Renal pelvis (tissue), 4 donors: ENCODE data around the gene IL17F. TPM values are rescaled to one million over a fixed set of nuclear protein-coding genes. Genes with fewer than 3 reads are reported as not detected.
A peak's percentile ranks its signal among the peaks of the same experiment; 100 is the strongest.
"Not testable (repeated sequence)": the region's sequence is repeated elsewhere in the genome, so short reads cannot be mapped to it uniquely, and the experiment has no call there.

ENCODE experiments used
- DNase-seq: peaks from one replicate; pipeline ENCODE4 v3.0.0-alpha.2; 2013
- polyA plus RNA-seq, 3 donors: library from polyadenylated mRNA; unstranded; fragments of 120-200 nt; gene quantifications; one replicate each; pipeline ENCODE4 v1.2.1, GENCODE V29; 2013; ENCODE audit not compliant: insufficient read length in 3 of 3

IL17F gene
- polyA plus RNA-seq, 3 donors = 0.27 to 0.53 (median 0.36) TPM

DNA sequence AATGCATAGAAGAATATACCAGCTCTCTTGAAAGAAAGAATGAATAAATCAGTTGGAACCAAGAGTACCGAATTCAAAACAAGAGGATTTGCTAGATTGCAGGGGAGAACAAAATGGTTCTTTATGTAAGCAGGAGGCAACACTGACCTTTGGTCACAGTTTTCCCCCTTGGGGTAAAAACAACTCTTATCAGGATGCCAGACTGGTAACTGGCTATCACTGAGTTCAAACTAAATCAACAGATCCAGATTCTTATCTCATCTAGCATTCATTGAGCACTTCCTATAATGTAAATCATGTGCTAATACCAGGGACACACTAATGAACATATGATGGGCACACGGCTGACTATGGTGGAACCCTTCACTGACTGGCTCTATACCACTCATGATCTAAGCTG, 4.8 kb upstream of the IL17F start:
- no peak for DNase-seq

DNA sequence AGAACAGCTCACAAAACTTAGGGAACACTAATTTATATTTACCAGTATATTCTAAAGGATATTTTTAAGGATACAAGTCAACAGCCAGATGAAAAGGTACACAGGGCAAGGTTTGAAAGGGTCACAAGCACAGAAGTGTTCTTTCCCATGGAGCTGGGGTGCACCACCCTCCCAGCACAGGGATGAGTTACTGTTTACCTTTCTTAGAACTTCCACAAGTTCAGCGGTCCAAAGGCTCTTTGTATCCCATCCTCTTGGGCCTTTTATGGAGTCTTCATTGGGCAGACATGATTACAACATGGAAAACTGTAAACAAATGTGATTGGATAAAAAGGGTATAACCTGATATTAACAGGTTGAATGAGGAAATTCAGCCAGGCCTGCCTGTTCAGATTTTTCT, 1.1 kb upstream of the IL17F start:
- no peak for DNase-seq

DNA sequence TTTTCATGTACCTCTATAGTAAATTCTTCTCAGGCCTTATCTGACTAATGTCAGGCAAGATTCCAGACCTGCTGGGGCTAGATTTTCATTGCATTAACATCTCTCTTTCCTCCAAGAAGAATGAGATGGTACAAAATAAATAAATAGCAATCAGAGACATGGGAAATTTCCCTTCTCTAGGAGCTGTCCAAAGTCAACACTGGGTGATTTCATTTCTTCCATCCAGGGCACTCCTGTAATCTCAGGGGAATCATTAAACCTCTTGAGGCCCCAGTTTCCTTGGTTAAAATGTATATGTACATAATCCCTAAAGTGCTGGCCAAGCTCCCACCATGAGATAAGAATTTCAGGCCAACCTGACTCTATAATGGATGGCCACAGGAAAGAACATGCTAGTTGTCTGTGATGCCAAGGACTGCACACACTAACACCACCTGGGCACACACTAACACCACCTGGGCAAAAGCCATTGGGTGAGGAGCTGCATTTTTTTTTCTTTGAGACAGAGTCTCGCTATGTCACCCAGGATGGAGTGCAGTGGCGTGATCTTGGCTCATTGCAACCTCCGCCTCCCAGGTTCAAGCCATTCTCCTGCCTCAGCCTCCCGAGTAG, 912 bp downstream of the IL17F start:
- DNase-seq = no peak

DNA sequence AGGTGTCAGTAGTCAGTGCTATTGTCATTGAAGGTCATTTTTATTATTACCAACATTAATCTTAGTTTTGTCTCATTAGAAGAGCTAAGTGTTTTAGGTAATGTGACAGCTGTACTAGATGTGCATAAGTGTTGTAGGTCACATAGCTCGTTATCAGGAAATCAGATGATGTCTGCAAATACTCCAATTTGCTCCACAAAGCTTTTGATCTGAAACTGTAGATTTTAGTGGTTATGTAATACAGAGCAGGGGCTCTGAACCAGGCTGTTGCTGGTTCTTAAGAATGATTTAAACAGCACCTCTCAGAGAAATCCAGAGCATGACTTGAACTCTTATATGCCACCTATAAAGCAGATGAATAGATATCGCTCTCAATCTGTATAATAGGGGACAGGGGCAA, 2.5 kb downstream of the IL17F start:
- no peak for DNase-seq

DNA sequence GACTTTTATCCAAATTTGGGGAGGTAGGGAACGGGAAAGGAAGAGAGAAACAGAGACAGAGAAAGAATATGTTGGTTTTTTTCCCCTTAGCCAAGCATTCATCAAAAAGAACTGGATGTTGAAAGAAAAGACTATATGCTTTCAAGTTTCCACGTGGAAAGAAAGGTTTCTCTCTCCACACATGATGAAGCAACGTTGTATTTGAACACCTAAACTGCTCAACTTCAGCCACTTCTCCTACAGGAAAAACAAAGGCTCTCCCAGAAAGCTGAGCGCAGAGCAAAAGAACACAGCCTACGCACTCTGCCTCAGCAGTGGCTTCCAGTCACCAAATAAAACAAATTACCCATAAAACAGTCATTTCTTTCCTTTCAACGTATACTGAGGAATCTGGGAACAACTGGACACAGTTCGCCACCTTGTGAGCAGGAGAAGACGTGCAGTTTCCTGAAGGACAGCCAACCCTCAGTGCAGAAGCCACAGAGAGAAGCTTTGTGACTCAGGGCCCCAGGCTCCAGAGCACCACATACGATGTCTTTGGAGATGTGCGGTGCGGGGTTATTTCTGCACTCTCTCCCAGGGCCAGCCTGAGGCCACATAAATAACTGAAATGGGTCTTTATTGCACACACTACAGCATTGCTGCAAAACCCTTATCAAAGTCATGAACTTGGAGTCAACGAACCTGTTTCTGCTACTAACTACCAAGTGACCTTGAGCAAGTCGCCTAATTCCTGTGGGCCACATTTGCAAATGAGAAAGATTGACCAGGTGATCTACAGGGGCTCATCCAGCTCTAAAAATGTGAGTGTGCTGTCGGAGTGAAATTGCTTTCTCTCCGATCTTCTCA, 10.1 kb downstream of the IL17F start:
- peak; percentile 67 for DNase-seq

DNA sequence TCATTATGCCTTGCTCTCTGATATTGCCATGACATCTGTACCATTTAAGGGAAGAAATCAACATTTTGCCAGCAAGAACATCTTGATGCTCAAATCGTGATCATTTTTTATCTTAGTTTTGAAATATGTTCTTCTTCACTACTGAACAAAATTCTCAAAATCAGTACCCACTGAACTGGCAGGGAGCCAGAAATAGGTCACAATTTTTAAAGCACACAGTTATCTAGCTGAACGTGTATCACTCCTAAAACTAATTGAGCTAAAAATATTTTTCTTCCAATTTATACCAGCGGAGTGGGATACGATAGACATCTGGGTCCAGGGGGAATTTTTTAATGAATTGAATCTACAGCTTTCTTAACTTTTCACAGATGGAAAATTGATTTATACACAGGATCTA, 11.3 kb downstream of the IL17F start:
- DNase-seq = no peak

DNA sequence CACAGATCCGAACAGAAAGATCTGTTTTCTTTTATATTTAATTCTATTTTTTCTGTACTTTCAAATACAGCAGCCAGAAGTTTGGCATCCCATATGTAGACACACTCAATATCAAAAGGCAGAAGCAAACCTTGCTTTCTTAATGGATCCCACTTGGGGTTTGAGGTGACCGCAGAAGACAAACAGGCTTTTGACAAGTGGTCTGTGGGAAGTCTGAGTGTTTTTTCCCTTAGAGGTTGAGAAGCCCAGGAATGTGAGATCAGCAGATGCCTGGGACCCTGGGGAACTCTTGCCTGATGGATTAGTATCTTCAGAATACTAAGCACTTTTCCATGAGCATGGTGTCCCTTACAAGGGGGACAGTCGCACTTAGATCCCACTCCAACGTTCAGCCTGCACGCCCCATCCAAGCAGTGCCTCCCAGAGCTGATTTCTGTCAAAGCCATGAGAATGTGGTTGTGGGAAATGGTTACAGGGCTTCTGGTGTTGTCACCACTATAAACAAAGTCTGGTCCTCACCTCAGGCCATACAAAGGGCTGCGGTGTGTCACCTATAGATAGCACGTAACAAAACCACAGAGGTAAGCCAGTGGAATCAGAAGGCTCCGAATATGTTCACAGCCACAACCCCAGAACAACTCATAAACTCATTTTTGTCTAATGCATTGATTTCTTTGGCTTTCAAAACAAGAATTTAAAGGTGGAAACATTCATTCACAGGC, 12.7 kb downstream of the IL17F start:
- no peak for DNase-seq

- no peak for DNase-seq
Observed at GRCh38 chr6:52230685-52231084, 13.6 kb downstream of the IL17F start.

DNA sequence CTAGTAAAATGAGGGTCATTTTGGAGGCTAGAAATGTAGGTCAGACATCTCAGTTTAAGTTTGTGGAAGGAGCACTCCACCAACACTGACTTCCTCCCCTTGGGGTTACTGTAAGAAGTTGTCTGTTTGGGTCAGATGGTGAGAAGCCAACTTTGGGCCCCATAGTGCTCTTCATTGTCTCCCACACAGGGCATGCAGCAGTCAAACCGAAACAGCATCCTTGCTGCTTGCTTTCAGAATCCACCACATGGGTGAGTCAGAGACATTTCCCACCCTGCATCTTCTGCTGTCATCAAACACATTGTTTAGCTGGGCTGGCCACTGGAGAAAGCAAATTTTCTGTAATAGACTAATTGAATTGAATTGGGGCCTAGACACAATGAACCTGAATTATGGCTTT, 16.8 kb downstream of the IL17F start:
- DNase-seq = no peak

DNA sequence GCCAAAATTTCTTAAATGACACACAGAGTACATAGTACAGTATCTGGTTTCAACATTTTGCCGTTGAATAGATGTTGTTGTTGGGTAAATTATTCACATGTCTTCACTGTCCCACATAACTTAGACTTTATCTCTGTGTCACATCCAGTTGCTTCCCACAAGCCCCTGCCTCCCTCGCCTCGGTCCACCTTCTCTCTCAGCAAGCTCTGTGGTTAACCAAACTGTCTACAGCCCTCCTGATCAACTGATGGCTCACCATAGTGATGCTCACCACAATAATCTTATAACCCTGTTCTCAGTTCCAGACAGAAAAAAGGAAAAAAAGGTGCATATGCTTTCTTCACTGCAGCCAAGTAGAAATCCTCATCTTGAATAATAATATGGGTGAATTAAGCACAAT, 23.0 kb downstream of the IL17F start:
- DNase-seq = no peak

GRCh38 chr6:52217761-52218160, 26.5 kb downstream of the IL17F start:
- DNase-seq = no peak

DNA sequence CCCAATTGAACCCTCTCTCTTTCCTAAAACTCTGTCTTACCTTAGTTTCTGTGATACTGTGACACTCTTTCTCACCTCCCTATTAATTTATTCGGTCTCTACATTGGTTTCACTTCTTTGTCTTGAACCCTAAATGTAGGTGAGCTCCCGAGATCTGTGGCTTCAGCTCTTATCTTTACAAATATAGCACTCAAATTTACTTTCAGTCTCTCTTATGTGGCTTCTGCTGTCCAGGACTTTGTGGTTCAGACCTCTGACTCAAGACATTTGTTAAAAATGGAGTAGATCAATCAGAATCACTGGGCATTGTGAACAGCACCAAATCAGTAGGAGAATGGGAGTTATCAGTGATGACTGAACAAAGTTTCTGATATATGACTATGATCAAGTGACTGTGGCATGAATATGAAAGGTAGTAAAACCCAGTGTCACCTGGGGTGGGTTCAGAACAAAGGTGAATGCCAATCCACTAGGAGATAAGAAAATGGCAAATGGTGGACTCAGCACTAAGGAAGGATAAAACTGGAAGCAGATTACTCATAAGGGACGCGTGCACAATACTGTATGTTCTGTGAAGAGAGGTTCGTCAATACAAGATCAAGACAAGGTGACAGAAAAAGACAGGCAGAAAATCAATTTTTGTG, 27.2 kb downstream of the IL17F start:
- DNase-seq = no peak

DNA sequence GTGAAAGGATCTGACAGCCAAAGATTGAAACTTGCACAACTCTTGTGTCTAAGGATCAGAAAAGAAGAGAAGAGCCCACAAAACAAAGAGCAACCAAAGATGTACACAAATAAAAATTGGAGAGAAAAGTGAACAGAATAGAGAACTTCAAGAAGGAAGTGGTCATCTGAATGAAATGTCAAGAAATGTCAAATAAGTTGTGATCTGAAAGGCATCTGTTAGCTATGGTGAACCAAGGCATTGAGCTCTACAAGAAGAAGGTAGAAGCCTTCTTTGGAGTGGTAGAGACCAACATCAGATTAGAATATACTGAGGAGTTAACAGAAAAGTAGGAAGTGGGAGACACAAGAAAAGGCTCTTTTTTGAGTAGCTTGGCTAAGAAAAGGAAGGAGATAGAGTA, 28.5 kb downstream of the IL17F start:
- no peak for DNase-seq

DNA sequence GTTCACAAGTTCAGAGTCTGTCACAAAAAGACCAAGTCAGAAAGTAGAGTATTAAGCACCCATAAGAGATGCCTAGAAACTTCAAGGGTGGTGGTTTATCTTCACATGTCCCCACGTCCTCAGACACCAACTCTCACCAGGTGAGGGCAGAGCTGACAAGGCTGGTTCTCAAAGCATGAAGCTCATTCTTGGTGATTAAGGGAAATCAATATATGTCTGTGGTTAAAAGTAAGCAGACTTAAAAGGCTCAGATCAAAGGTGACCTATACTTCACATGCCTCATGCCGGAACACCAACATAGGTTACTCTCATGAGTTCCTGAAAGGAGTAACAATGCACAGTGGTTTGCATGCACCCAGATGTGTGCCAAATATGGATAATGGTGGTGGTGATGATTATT, 31.2 kb downstream of the IL17F start:
- DNase-seq = no peak

DNA sequence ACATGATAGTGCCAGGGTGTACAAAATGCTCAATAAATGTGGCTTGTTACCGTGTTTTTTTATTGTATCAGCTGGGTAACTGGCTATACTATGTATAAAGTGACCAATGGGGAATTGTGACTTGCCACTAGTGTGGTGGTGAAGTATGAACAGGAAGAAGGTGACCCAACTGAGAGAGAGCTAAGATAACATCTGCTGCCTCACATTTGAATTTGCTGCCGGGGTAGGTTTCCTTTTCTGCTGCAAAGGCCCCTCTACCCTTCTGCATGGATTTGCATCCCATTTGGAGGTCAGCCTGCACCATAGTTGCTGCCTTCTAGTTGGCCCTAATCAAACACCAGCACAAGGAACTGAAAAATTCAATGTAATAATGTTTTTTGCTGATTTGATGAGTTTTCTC, 34.1 kb downstream of the IL17F start:
- DNase-seq = no peak

DNA sequence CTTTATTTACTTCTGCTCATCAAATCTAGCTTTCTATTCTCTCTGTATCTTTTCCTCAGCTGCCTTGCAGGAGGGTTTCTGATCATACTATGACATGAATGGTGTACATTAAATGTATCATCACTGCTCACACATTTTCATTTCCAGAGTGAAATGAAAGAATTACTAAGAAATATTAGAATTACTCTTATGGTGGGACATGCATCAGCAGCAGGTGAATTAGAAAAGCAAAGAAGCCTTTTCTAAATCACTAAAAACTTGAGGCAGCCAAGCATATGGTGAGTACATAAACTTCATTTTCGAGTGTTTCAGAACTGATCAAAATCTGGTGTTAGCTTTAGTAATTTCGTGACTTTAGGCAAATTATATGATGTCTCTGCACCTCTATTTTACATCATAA, 34.5 kb downstream of the IL17F start:
- DNase-seq = no peak

GRCh38 chr6:52208612-52209011, 35.7 kb downstream of the IL17F start:
- DNase-seq = no peak

GRCh38 chr6:52207066-52207465, 37.2 kb downstream of the IL17F start:
- DNase-seq = no peak

DNA sequence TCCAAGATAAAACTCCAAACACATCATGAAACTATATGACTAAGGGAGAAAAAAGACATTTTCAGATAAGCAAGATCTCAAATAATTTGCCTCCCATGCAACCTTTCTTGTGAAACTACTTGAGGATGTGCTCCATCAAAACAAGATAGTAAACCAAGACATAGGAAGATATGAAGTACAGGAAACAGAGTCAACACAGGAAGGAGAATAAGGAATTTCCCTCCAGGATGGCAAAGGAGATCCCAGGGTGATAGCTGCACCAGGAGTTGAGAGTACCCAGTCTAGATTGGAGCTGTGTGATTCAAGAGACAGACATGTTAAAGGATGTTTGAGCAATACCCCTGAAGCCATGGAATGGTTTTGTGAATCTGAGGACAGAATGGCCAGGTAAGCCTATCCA, 42.8 kb downstream of the IL17F start:
- DNase-seq = no peak

- DNase-seq = no peak
Observed at GRCh38 chr6:52201046-52201445, 43.3 kb downstream of the IL17F start.

DNA sequence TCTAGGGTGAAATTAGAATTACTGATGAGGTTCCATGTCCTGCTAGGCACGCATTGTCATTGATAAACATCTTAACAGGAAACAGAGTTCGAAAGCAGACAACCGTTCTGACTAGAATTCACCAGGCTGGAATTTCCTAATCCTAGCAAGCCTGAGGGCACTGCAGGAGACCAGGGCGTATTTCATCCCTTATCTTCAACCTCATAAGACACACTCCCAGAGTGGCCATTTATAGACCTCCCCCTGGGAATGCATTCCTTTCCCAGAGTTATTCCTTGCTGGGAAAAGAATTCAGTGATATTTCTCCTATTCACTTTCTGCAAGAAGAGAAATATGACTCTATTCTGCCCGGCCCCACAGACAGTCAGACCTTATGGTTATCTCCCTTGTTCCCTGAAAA, 44.2 kb downstream of the IL17F start:
- DNase-seq = not testable (repeated sequence)

GRCh38 chr6:52195886-52196285, 48.4 kb downstream of the IL17F start:
- no peak for DNase-seq

- DNase-seq = no peak
Observed at GRCh38 chr6:52191824-52192223, 52.5 kb downstream of the IL17F start.
